ENCODE data around the gene HEBP1.

GRCh38 chr12:12951504-12951903 is 48.6 kb downstream of the HEBP1 start:
- TF ChIP-seq EZH2 (IDR thresholded peaks at IDR 0.05; ENCODE audit: insufficient read depth, low read length): no peak
- TF ChIP-seq CTCF (IDR thresholded peaks at IDR 0.05; ENCODE audit: insufficient read depth, low read depth, low read length): no peak

All from astrocyte (in vitro differentiated cells and primary cell).